Measurements from ENCODE around the gene CFC1B. TPM values are rescaled to one million over a fixed set of nuclear protein-coding genes. Genes with fewer than 3 reads are reported as not detected.
"Not testable (repeated sequence)": the region's sequence is repeated elsewhere in the genome, so short reads cannot be mapped to it uniquely, and the experiment has no call there.

Gene CFC1B
- total and polyA plus RNA-seq, 2 experiments from 2014 or later = not detected

- H3K4me1 Mint-ChIP-seq; H3K79me2 ChIP-seq (replicated peaks; ENCODE audit: insufficient read depth); H3K36me3 ChIP-seq (ENCODE audit: insufficient read depth); H2AFZ ChIP-seq; H3K27ac Mint-ChIP-seq; DNase-seq (ENCODE audit: low spot score); H3K4me3 ChIP-seq; H3K4me1 ChIP-seq (ENCODE audit: insufficient read depth); H3K9me2 ChIP-seq (ENCODE audit: insufficient read depth); H3K9me3 Mint-ChIP-seq; H3K4me2 ChIP-seq; H3K27ac ChIP-seq (ENCODE audit: low read depth); H4K20me1 ChIP-seq (replicated peaks; ENCODE audit: insufficient read depth); H3F3A ChIP-seq (replicated peaks; ENCODE audit: low read depth); H3K27me3 Mint-ChIP-seq (ENCODE audit: insufficient read depth, low read depth, poor library complexity); H3K36me3 Mint-ChIP-seq (ENCODE audit: low read depth); H3K27me3 ChIP-seq (ENCODE audit: insufficient read depth); H3K4me3 Mint-ChIP-seq: not testable (repeated sequence)
- ATAC-seq = peak; percentile 71
These were observed 1.4 kb downstream of the CFC1B start for GRCh38 chr2:130522390-130522789.

GRCh38 chr2:130527365-130527967, 6.4 kb downstream of the CFC1B start:
- H3K36me3 Mint-ChIP-seq (ENCODE audit: low read depth); H3K27me3 Mint-ChIP-seq (ENCODE audit: insufficient read depth, low read depth, poor library complexity); H3K27ac Mint-ChIP-seq; H3K4me3 Mint-ChIP-seq; DNase-seq (ENCODE audit: low spot score); H3K4me1 Mint-ChIP-seq; H3F3A ChIP-seq (replicated peaks; ENCODE audit: low read depth); H3K36me3 ChIP-seq (ENCODE audit: insufficient read depth); H3K9me2 ChIP-seq (ENCODE audit: insufficient read depth); H3K27ac ChIP-seq (ENCODE audit: low read depth); H3K9me3 Mint-ChIP-seq; H3K4me1 ChIP-seq (ENCODE audit: insufficient read depth); H3K4me3 ChIP-seq; H4K20me1 ChIP-seq (replicated peaks; ENCODE audit: insufficient read depth); H3K79me2 ChIP-seq (replicated peaks; ENCODE audit: insufficient read depth); H3K27me3 ChIP-seq (ENCODE audit: insufficient read depth); H2AFZ ChIP-seq; H3K4me2 ChIP-seq: not testable (repeated sequence)
- peak; percentile 85 for ATAC-seq

- DNase-seq (ENCODE audit: low spot score); H3K79me2 ChIP-seq (replicated peaks; ENCODE audit: insufficient read depth); H3K4me3 Mint-ChIP-seq; H3K36me3 Mint-ChIP-seq (ENCODE audit: low read depth); H3K4me2 ChIP-seq; ATAC-seq; H2AFZ ChIP-seq; H3K27me3 ChIP-seq (ENCODE audit: insufficient read depth); H3K36me3 ChIP-seq (ENCODE audit: insufficient read depth); H3K4me1 ChIP-seq (ENCODE audit: insufficient read depth); H3K9me3 Mint-ChIP-seq; H4K20me1 ChIP-seq (replicated peaks; ENCODE audit: insufficient read depth); H3K27me3 Mint-ChIP-seq (ENCODE audit: insufficient read depth, low read depth, poor library complexity); H3F3A ChIP-seq (replicated peaks; ENCODE audit: low read depth); H3K27ac Mint-ChIP-seq; H3K9me2 ChIP-seq (ENCODE audit: insufficient read depth); H3K4me3 ChIP-seq; H3K27ac ChIP-seq (ENCODE audit: low read depth); H3K4me1 Mint-ChIP-seq: not testable (repeated sequence)
These were observed 8.5 kb downstream of the CFC1B start for GRCh38 chr2:130529545-130529944.

- not testable (repeated sequence) for H3K27ac ChIP-seq (ENCODE audit: low read depth); H4K20me1 ChIP-seq (replicated peaks; ENCODE audit: insufficient read depth); ATAC-seq; H3K4me2 ChIP-seq; H3K4me1 Mint-ChIP-seq; H3K9me2 ChIP-seq (ENCODE audit: insufficient read depth); H3K9me3 Mint-ChIP-seq; H3K36me3 Mint-ChIP-seq (ENCODE audit: low read depth); H3K27me3 Mint-ChIP-seq (ENCODE audit: insufficient read depth, low read depth, poor library complexity); H3K4me3 ChIP-seq; H3K27me3 ChIP-seq (ENCODE audit: insufficient read depth); H3K79me2 ChIP-seq (replicated peaks; ENCODE audit: insufficient read depth); H3K36me3 ChIP-seq (ENCODE audit: insufficient read depth); DNase-seq (ENCODE audit: low spot score); H3F3A ChIP-seq (replicated peaks; ENCODE audit: low read depth); H3K4me3 Mint-ChIP-seq; H3K4me1 ChIP-seq (ENCODE audit: insufficient read depth); H2AFZ ChIP-seq; H3K27ac Mint-ChIP-seq
These were observed 9.2 kb downstream of the CFC1B start for GRCh38 chr2:130530212-130530611.

- not testable (repeated sequence) for H3K27me3 ChIP-seq (ENCODE audit: insufficient read depth); DNase-seq (ENCODE audit: low spot score); H3K27ac Mint-ChIP-seq; H3K4me3 ChIP-seq; H3K36me3 Mint-ChIP-seq (ENCODE audit: low read depth); H3K27ac ChIP-seq (ENCODE audit: low read depth); H3K4me2 ChIP-seq; H3K4me1 ChIP-seq (ENCODE audit: insufficient read depth); H3K9me3 Mint-ChIP-seq; H3F3A ChIP-seq (replicated peaks; ENCODE audit: low read depth); ATAC-seq; H3K9me2 ChIP-seq (ENCODE audit: insufficient read depth); H3K4me1 Mint-ChIP-seq; H3K27me3 Mint-ChIP-seq (ENCODE audit: insufficient read depth, low read depth, poor library complexity); H2AFZ ChIP-seq; H3K79me2 ChIP-seq (replicated peaks; ENCODE audit: insufficient read depth); H4K20me1 ChIP-seq (replicated peaks; ENCODE audit: insufficient read depth); H3K36me3 ChIP-seq (ENCODE audit: insufficient read depth); H3K4me3 Mint-ChIP-seq
These were observed 10.2 kb downstream of the CFC1B start for GRCh38 chr2:130531225-130531624.

GRCh38 chr2:130531672-130532071, 10.7 kb downstream of the CFC1B start:
- not testable (repeated sequence) for DNase-seq (ENCODE audit: low spot score); H3K27me3 Mint-ChIP-seq (ENCODE audit: insufficient read depth, low read depth, poor library complexity); H3K27ac Mint-ChIP-seq; H3K27ac ChIP-seq (ENCODE audit: low read depth); H3K4me3 Mint-ChIP-seq; H4K20me1 ChIP-seq (replicated peaks; ENCODE audit: insufficient read depth); H2AFZ ChIP-seq; ATAC-seq; H3K4me1 Mint-ChIP-seq; H3K4me1 ChIP-seq (ENCODE audit: insufficient read depth); H3K4me3 ChIP-seq; H3K4me2 ChIP-seq; H3K79me2 ChIP-seq (replicated peaks; ENCODE audit: insufficient read depth); H3K36me3 ChIP-seq (ENCODE audit: insufficient read depth); H3K9me2 ChIP-seq (ENCODE audit: insufficient read depth); H3K36me3 Mint-ChIP-seq (ENCODE audit: low read depth); H3F3A ChIP-seq (replicated peaks; ENCODE audit: low read depth); H3K27me3 ChIP-seq (ENCODE audit: insufficient read depth); H3K9me3 Mint-ChIP-seq

GRCh38 chr2:130536654-130537053, 15.6 kb downstream of the CFC1B start:
- H3K27me3 Mint-ChIP-seq (ENCODE audit: insufficient read depth, low read depth, poor library complexity); H3K4me3 ChIP-seq; H3K4me2 ChIP-seq; H3K9me3 Mint-ChIP-seq; DNase-seq (ENCODE audit: low spot score); H2AFZ ChIP-seq; H3K9me2 ChIP-seq (ENCODE audit: insufficient read depth); H3K27ac Mint-ChIP-seq; H3K36me3 ChIP-seq (ENCODE audit: insufficient read depth); H3K27me3 ChIP-seq (ENCODE audit: insufficient read depth); ATAC-seq; H3K4me1 ChIP-seq (ENCODE audit: insufficient read depth); H3K27ac ChIP-seq (ENCODE audit: low read depth); H3K36me3 Mint-ChIP-seq (ENCODE audit: low read depth); H3F3A ChIP-seq (replicated peaks; ENCODE audit: low read depth); H3K4me3 Mint-ChIP-seq; H4K20me1 ChIP-seq (replicated peaks; ENCODE audit: insufficient read depth); H3K79me2 ChIP-seq (replicated peaks; ENCODE audit: insufficient read depth); H3K4me1 Mint-ChIP-seq: not testable (repeated sequence)

Data from GM23338 (cell line).